SH-SY5Y (cell line): ENCODE results near the gene CSTF3.

Experiments
- GATA2 ChIP-seq: IDR thresholded peaks from 2 replicates; pipeline ENCODE4 v1.6.1; 2011; ENCODE audit warnings: mild to moderate bottlenecking, low read depth, low read length
- GATA3 ChIP-seq: IDR thresholded peaks from 2 replicates; pipeline ENCODE4 v1.6.1; 2011; ENCODE audit warnings: low read depth, mild to moderate bottlenecking, low read length, moderate library complexity

GRCh38 chr11:33208150-33208549 lies 46.9 kb upstream of the CSTF3 start:
- TF ChIP-seq GATA3 (no peak), GATA2 (no peak)
